ENCODE data around the gene MYO9A.

- no peak for TF ChIP-seq POLR2A (IDR thresholded peaks at IDR 0.05; ENCODE audit: low read depth, low read length)
- TF ChIP-seq TAF1 (IDR thresholded peaks at IDR 0.05; ENCODE audit: borderline replicate concordance, low read depth, low read length), result no peak
- no peak for TF ChIP-seq POLR2AphosphoS5 (IDR thresholded peaks at IDR 0.05; ENCODE audit: low read depth, low read length)
These were observed 49.5 kb upstream of the MYO9A start for GRCh38 chr15:72167445-72167844.

Data from GM12892 (cell line).